HT1080 (cell line): Measurements from ENCODE around the gene VAX1. TPM values are rescaled to one million over a fixed set of nuclear protein-coding genes. Genes with fewer than 3 reads are reported as not detected.
"Not testable (repeated sequence)": the region's sequence is repeated elsewhere in the genome, so short reads cannot be mapped to it uniquely, and the experiment has no call there.

Experiments used
- DNase-seq: peaks from one replicate; pipeline ENCODE4 v3.0.0-alpha.2; 2015; ENCODE audit warnings: low read depth
- total RNA-seq: library from RNA; depleted of rRNA; stranded (reverse); fragments of >200 nt; shearing (Covaris generic); gene quantifications from 2 replicates; pipeline ENCODE4 v1.2.3, GENCODE V29; 2014

VAX1 gene
- total RNA-seq, 1 experiment from 2014 or later, result not detected

DNA sequence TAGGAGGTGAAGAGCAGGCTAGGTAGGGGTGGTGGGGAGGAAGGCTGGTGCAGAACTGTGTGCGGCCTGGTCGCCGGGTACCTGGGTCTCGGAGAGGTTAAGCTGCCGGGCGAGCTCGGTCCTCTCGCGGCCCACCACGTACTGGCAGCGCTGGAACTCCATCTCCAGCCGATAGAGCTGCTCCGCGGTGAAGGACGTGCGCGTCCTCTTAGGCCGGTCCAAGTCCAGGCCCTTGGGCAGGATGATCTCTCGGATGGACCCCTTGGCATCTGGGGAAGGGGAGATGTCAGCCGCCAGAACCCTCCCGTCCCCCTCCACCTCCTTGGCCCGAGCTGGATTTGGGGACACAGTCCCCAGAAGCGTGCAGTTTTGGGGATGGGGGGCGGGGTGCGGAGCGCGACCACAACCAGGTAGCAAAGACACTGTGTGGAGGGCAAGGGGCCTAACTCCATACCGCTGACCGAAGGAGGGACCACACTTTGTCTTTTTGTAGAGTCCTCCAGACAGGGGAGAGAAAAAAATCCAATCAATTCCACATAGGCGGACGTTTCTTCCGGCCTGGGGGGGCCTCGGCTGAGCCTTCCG lies 1.6 kb downstream of the VAX1 start:
- no peak for DNase-seq

DNA sequence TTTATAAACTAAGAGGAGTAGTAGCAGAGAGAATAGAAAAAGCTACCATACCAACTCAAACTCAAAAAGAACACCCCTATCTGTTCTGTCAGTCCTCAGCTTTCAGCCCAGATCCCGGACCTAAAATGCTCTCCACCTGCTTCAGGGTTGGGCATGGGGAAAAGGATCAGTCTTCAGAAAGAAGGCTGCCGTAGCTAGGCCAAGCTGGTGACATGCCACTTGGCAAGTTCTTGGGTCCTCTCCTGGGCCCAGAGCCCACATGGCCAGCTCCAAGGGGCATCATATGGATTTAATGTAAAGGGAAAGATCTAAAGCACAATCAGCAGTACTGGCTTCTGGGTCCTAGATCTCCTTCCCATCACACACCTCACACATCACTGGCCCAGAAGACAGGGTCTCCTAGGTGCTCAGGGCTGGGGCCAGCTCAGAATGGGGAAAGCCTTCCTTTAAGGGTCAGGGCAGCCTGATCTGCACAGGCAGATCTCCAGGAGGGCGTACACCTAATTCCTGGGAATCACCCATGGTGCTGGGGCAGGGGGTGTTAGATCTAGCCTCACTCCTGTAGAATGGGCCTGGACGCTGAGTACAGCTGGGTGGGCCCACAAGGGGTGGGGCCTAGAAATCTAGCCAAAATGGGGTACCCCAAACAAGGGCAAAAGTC lies 2.5 kb downstream of the VAX1 start:
- DNase-seq, result no peak

DNA sequence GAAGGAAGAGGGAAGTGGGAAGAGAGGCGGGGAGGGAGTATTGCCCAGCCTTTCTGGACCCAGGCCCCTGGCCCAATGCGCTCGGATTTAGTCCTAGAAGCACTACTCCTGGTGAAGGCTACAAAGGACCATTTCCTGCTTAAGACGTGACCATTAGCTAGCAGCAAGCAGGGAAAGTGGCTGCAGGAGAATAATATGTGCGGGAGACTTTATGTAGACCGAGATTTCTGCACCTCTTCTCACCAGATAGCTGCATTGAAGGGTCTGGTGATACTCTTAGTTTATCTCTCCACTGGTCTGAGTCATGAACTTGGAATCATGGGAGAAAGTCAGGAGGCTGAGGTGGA lies 3.1 kb downstream of the VAX1 start:
- no peak for DNase-seq

DNA sequence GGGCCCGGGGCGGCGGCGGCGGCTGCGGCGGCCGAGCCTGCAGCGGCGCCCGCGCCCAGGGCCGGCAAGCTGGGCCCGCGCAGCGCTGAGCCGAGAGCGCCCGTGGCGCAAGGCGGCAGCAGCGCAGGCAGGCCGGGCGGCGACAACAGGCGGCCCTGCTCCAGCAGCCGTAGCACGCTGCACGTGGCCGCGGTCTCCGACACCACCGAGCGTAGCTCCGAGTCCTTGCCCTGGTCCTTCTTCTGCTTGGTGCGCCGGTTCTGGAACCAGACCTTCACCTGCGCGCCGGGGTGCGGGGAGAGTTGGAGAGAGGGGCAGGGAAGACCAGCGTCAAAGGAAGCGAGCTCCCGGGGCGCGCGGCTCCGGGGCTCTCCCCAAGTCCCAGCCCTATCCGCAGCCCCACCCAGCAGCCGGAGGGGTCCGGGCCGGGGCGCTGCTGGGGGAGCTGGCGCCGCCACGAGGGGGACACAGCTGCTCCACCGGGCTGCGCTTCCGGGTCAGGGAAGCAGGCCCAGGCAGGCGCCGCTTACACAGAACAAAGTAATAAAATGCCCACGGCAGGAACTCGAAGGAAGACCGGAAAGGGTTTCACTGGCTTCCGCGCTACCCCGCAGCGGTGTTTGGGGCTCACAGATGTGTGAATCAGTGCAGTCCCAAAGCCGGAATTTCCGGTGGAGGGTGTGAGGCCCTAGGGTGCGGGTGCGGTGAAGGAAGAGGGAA lies 3.6 kb downstream of the VAX1 start:
- DNase-seq, result no peak

DNA sequence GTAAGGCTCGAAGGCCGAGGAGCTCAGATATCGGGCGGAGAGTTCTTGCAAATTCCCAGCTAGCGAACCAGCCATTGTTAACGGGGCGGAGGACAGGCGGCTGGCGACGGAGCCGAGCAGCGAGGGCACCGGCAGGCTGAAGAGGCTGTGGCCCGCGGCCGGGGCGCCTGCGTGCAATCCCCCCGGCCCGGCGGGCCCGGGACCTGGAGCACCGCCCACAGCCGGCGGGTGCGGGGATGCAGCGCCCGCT lies 4.1 kb downstream of the VAX1 start:
- no peak for DNase-seq

DNA sequence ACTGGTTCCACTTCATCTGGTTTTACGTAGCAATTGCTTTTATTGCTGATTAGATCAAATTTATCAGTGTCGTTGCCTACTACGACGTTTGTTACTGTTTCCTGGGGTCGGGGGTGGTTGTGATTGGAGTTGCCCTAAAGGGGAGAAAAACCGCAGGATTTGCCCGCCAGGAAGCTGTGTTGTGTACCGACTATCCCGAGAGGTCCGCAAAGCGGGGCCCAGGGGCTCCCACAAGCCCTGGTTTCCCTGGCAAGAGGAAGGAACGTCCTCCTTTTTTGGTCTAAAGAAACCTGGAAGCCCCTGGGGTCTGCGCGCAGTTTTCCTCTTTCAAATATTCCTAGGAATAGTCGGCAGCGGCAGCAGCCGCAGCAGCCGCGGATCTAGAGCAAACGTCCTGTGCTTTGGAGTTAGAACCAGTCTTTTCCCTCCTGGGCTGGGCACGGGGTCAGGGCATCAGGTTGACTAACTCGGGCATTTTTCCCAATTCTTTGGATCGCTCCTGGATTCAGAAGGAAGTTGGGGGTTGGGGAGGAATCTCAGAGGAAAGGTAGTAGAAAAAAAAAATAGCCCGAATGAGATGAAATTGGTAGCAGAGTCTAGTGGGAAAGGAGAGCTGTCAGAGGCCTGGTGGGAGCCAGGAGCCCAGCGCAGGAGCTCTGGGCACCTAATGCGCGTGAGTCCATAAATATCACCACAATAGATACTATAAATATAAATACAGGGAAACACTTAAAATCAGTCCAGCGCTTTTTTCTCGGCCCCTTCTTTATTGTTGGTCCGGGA lies 4.6 kb downstream of the VAX1 start:
- no peak for DNase-seq

DNA sequence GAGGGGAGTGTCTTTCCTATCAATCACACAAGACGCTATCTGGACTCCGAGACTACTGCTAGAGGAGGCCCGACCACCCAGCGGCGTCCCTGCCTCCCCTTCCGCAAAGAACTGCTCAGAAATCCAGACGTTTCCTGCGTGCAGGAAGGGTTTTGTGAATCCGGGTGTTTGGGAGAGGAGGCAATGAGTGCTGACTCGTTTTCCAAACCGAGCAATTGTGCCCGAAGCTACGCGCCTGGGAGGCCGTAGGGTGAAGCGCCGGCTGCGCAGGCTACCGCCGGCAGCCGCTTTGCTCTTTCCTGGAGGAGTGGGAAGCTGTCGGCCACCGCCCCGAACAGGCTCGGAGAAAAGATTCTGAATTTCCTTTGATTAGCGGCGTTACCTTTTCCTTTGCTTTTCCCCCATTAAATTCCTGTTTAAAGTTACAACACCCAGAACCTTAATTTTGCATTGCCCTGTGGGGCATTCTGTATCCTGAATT lies 5.3 kb downstream of the VAX1 start:
- DNase-seq, result no peak

DNA sequence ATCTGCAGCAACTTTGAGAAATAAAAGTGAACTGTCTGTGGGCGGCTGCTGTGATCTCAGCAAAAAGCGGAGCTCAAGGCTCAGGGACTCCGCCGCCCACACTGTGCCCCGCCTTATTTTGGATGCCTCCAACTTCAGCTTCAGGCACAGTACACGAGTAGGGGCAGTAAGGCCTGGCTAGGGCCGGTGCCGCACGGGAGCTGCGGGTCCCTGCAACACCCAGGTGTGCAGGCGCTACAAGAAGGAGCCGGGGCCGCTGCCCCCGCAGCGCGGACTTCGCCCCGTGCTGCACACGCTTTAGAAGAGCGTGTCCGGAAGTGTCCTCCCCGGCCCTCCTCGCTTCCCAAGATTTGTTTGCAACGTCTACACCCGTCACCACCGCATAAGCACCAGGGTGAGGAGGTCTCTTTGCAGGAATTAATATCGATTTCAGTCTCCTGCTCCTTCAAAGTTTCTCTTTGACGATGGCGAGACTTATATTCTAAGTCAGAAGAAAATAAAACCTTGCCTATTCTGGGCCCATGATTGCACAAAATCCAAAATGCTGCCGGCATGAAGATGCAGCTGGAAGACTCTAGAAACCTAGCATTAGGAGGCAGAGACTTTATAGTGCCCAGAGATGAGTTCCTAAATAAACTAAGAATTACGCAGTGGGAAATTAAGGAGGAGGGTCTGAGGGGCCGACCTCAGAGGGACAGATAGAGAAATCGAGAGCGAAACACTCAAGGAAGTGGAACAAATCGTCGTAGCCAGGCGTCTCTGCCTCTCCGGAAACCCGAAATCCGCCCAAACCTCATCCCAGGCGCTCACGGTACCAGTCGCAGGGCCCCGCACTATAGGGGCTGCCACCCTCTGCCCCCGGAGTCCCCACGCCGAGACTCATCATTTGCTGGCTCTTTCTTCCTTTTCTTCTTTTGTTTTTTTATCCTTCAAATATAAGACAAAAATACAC lies 6.4 kb downstream of the VAX1 start:
- no peak for DNase-seq

DNA sequence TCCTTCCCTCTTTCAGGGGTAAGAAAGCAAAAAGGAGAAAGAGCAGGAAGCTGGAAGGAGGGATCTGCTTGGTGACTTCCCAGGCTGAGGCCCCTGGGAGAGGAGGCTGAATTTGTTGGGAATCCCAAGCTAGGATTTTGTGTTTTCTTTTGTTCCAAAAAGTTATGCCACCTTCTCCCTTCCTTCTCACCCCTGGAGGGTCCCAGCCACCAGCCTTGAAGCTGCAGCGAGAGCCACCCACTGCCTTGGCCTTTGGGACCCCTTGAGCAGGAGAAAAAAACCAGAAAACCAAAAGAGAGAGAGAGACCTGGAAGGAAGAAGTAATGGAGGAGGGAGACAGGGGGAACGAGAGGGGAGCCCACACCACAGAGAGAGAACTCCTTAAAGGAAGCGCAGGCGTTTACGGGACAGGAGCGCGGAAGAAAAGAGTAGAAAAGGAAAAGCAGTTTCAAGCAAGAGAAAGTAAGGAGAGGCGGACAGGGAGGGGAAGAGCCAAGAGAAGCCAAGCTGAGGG lies 7.2 kb downstream of the VAX1 start:
- no peak for DNase-seq

DNA sequence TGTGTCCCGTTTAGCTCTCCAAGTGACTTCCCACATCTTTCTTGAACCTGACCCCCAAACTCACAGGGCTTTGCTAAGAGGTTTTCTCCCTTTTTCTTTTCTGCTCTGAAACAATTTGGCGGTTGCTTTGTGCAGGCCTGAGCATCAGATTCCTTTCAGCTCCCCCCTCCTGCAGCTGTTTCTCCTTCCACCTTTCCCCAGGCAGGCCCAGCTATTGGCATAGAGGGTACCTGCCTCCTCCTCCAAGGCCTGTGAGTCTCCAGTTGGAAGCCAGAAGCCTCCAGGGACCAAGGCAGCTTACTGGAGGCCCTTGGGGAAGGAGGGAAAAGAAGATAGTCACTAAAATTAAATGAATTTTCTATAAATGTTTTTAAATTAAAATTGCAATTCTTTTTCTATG lies 7.7 kb downstream of the VAX1 start:
- DNase-seq, result no peak

DNA sequence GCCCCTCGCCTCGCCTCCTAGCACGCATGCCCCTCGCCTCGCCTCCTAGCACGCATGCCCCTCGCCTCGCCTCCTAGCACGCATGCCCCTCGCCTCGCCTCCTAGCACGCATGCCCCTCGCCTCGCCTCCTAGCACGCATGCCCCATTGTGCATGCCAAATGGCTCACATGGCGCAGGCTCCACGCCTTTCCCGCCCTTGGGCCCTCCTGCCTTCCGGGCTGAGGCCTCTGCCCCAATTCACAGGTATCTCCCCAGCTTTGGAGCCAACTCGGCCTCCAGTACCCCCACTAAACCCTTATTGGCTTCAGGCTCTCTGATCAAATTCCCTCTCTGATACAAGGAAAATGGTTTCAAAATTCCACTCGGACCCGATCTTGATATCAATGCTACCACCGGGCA lies 11.4 kb downstream of the VAX1 start:
- not testable (repeated sequence) for DNase-seq

DNA sequence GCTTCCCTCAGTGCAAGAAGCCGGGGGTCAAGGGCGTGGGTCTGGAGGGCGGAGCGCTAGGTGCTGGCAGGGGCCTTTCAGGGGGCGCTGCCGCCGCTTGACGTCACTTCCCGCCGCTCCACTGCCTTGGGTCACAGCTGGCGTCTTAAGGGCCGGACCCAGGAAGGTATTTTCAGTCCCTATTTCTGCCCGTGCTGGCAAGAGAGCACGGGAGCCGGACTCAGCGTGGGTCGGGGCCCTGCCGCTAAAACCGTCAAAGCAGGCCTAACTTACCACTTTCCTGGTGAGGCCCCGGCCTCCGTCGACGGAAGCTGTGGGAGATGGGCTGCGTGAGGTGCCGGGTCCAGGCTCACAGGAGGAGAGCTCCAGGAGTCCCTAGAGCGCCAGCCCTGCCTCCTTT lies 12.0 kb downstream of the VAX1 start:
- DNase-seq, result no peak

DNA sequence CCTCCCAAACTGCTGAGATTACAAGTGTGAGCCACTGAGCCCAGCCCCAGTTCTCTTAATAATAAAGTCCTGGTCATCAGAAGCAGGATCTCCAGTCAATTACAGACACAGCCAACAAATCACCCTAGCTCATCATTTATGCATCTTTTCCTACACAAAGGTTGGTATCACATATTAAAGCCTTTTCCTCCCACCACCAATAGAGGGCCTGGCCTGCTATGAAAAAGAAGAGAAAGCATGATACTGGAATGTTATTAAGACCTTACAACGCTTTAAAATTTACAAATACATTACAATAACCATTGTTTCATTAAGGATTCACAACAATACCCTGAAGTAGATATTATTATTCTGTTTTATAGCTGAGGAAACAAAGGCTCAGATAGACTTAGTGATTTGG lies 25.9 kb downstream of the VAX1 start:
- peak; percentile 17 for DNase-seq

DNA sequence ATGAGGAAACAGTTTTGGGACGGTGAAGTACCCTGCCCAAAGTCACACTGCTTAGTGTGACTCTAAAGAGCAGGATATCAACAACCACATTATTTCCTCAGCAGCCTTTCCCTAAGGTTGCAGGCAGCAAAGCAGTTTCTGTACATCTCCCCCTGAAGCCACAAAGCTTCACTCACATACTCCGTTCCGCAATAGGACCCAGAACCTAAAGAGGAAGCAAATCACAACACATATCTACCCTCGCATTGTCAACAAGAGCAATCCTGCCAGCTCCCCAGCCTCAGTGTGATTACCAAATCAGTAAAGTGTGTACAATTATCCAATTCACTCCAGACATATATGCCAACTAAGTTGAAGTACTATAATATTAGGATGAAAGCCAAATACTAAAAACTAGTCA lies 30.8 kb downstream of the VAX1 start:
- DNase-seq, result no peak

DNA sequence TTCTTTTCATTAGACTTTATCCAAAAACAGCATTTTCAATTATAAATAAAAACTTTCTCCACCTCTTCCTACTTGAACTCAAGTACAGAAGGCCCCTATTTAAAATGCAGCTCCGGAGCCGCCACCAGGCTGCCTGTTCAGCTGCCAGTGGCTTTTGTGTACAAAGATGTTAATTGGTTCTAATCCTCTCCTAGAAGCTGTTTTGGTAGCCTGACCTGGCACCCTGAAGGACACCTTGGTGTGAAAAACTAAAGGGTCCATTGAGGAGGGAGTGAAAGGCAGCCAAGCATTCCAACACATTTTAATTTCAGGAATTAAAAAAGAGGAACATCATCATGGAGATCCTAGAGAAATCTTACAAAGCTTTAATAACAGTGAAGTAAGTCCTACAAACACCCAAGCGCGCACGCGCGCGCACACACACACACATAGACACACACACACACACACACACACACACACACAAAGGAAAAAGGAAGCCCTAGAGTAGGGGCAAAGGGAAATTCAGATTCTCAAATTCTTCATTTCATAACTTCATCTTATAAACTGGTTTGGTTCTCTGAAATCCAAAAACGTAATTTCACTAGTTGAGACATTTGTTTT lies 41.4 kb downstream of the VAX1 start:
- DNase-seq, result no peak

DNA sequence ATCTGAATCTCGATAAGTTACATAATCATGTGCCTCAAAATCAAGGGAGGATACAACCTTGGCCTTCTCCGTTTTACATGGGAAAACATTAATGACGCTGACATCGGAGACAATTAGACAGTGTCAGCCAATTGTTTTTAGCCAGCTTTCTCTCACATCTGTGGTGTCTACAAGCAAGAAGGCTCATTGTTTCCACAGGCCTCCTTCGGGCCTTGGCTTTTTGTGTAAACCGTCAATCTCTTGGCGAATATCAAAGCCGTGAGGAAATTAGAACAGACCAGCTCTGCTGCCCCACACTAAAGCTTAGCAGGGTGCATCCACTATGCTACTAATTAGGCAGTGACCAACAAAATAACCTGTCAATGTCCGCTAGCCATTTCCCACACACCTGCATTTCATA lies 43.2 kb downstream of the VAX1 start:
- DNase-seq, result no peak

DNA sequence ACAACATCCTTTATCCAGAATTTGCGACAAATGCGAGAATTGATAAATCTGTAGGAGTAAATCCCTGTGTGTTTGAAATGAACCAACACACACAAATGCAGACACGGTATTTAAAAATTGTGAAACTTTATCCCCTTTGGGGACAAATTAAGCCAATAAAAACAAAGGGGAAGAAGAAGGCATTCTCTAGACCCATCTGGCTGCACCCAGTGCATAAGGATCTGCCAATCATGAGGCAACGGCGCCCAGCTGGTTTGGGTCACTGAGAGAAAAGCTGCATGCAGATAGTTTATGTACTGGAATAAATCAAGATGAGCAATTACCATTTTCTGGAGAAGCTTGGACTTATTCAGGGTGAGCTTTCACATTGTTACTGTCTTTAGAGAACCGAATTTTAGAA lies 45.7 kb downstream of the VAX1 start:
- no peak for DNase-seq

DNA sequence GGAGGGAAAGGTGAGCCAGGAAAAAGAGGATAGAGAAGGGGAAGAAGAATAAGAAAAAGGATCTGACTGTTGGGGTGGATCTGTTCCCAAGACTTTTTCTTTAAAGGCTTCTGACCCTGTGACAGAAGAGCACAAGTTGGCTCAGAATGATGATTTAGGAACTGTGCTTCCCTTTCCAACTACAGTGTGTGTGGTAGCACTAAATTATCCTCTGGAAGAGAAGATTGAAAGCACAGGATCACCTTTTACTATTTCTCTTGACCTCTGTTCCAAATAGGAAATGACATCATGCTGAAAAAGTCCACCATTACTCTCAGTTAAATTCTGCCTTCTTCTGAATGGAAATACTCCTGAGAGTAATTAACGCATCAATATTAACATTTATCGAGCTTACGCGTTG lies 47.2 kb downstream of the VAX1 start:
- no peak for DNase-seq

DNA sequence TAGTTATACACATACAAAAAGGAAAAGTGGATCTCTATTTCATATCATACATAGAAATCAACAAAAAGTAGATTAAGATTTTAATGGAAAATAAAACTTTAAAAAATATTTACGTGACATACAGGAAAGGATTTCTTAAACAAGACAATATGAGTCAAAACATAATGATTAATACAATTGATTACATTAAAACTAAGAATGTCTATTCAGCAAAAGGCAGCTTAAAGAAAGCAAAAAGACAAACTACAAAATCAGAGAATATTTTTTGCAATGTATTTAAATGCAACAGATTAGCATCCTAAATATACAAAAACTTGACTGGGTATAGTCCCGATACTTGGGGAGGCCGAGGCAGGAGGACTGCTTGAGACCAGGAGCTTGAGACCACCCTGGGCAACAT lies 50.5 kb downstream of the VAX1 start:
- DNase-seq, result no peak

DNA sequence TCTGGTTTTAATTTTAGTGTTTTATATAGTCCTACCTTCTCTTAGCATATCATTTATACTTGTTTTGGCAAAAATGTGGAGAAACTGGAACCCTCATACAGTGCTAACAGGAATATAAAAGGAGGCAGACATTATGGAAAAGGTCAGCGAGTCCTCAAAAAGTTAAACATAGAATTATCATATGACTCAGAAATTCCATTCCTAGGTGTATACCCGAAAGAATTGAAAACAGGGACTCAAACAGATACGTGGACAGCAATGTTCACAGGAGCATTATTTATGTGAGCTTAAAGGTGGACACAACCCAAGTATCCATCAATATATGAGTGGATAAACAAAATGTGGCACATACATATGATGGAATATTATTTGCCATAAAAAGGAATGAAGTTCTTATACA lies 51.5 kb downstream of the VAX1 start:
- no peak for DNase-seq
